ENCODE measurements around the gene THBS3.
"Not testable (repeated sequence)": the region's sequence is repeated elsewhere in the genome, so short reads cannot be mapped to it uniquely, and the experiment has no call there.

The THBS3 gene

GRCh38 chr1:155192346-155193274 lies 15.1 kb downstream of the THBS3 start:
- peak; percentile 32 for DNase-seq (ENCODE audit: low spot score)
- TF ChIP-seq CTCF (IDR thresholded peaks at IDR 0.05; ENCODE audit: extremely low read depth, missing control alignments) = no peak

- no peak for DNase-seq (ENCODE audit: low spot score)
- TF ChIP-seq CTCF (IDR thresholded peaks at IDR 0.05; ENCODE audit: extremely low read depth, missing control alignments) = no peak
These were observed 15.8 kb downstream of the THBS3 start for GRCh38 chr1:155191904-155192303.

- DNase-seq (ENCODE audit: low spot score) = not testable (repeated sequence)
These were observed 17.8 kb downstream of the THBS3 start for GRCh38 chr1:155189926-155190325.

- no peak for TF ChIP-seq CTCF (IDR thresholded peaks at IDR 0.05; ENCODE audit: extremely low read depth, missing control alignments)
- no peak for DNase-seq (ENCODE audit: low spot score)
These were observed 19.4 kb downstream of the THBS3 start for GRCh38 chr1:155188268-155188667.

GRCh38 chr1:155187456-155187891 lies 20.2 kb downstream of the THBS3 start:
- TF ChIP-seq CTCF (IDR thresholded peaks at IDR 0.05; ENCODE audit: extremely low read depth, missing control alignments) = no peak
- no peak for DNase-seq (ENCODE audit: low spot score)

- no peak for TF ChIP-seq CTCF (IDR thresholded peaks at IDR 0.05; ENCODE audit: extremely low read depth, missing control alignments)
- no peak for DNase-seq (ENCODE audit: low spot score)
These were observed 20.8 kb downstream of the THBS3 start for GRCh38 chr1:155186794-155187455.

DNA sequence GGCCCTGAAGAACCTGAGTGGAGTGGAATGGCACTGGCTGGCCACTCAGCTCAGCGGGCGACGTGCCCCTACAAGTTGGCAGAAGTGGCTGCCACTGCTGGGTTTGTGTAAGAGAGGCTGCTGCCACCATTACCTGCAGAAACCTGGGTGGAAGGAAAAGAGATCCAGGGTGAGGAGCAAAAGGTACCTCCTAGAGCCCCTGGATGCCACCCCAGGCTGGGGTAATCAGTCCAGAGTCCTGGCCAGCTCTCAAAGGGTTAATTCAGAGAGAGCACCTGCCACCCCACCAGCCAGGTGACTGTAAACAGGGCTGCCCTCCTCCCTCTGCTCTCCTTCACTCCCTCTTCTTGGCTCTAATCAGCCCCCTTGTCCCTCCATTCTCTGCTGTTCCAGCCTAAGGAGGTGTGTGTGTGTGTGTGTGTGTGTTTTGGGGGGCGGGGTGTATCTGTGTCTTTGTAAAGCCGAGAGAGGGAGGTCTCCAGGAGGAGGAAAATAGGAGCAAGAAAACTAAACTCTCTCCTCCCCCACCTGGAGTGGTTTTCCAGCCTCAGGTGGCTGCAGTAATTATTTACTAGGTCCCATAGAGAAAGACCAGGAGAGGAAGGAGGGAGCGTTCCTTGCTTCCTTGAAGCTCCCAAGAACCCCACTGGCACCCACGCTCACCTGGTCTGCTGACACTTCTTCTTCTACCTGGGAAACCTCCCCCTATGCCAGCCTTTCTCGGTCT lies 21.5 kb downstream of the THBS3 start:
- TF ChIP-seq CTCF (IDR thresholded peaks at IDR 0.05; ENCODE audit: extremely low read depth, missing control alignments) = no peak
- no peak for DNase-seq (ENCODE audit: low spot score)

Measured in GM20000 (cell line).